SK-N-MC (cell line): ENCODE measurements around the gene MLANA.

Source experiments
- EZH2 ChIP-seq: fragments of 200-600 bp; sonication (generic); IDR thresholded peaks from one replicate; pipeline ENCODE4 v1.6.1; 2017; ENCODE audit warnings: antibody characterized with exemption
- POLR2AphosphoS5 ChIP-seq: IDR thresholded peaks from 2 replicates; pipeline ENCODE4 v1.6.1; 2012; ENCODE audit warnings: mild to moderate bottlenecking, low read depth, low read length, borderline replicate concordance

- TF ChIP-seq POLR2AphosphoS5 (no peak), EZH2 (no peak)
Measured at GRCh38 chr9:5874048-5874447, 16.6 kb upstream of the MLANA start.
